ENCODE results near the gene CYB561D1.

CYB561D1 gene

DNA sequence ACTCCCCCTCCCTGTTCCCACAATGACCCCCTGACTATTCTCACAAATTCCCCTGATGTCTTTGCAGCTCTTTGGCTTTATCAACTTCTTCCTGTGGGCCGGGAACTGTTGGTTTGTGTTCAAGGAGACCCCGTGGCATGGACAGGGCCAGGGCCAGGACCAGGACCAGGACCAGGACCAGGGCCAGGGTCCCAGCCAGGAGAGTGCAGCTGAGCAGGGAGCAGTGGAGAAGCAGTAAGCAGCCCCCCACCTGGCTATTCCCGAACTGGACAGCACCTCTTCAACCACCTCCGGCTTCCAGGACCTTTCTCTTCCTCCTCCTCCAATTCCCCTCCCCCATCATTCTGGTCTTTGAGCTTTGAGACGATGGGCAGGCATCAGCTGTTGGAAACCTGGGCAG is 14.6 kb upstream of the CYB561D1 start:
- ChIA-PET CTCF (interaction anchor here (1.2 to 1.8 kb wide), 5 partner anchors 11 to 53 kb away, joined by 3 to 8 read pairs (median 5); partner anchors contain the start of gene AMIGO1), POLR2A (no interaction called here)
- Histone ChIP-seq H3K27ac (ENCODE audit: insufficient read depth in 1 of 2, low read depth in 1 of 2, low read length in 2 of 2, poor library complexity in 1 of 2, severe bottlenecking in 2 of 2) (no peak overlapping the region), H3K9me3 (ENCODE audit: control extremely low read depth in 1 of 5, control insufficient read depth in 4 of 5, insufficient read depth in 2 of 5, low read depth in 1 of 5, low read length in 4 of 5) (no peaks in the 10 kb centered on the region), H3K27me3 (replicated peaks in 2 of 5; ENCODE audit: control insufficient read depth in 4 of 5, insufficient read depth in 5 of 5, low read length in 4 of 5) (peaks cover 3 to 36% (median 26%) of the 10 kb centered on the region in 5 experiments), H3K4me3 (ENCODE audit: control insufficient read depth in 1 of 7, extremely low read depth in 1 of 7, insufficient read depth in 4 of 7, low read depth in 2 of 7, low read length in 6 of 7) (no peak overlapping the region), H3K4me1 (ENCODE audit: control extremely low read depth in 1 of 4, control insufficient read depth in 4 of 4, insufficient read depth in 4 of 4, low read length in 3 of 4) (peaks cover 0 to 18% (median 16%) of the 10 kb centered on the region in 4 experiments), H3K36me3 (ENCODE audit: control insufficient read depth in 4 of 4, insufficient read depth in 4 of 4, low read length in 3 of 4) (no peaks in the 10 kb centered on the region)
- WGBS (ENCODE audit: insufficient coverage), result 72% methylated on average over 3 of the region's 5 CpGs
- no peak for DNase-seq

DNA sequence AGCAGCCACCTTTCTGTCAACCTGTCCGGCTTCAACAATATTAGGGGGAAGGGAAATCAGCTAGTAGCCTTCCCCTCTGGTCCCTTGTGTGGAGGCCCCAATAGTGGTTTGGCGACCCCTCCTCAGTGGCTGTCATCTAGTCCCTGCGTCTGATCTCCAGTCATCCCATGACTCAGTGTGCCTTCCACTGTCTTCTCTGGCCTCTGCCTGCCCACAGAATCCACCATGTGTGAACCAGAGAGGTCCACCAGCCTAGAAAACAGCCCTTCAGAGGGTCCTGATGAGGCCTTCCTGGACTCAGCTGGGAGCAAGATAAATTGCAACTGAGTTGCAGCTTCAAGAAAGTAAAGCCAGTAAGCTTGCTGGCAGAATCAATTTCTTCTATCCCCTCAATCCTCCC is 14.0 kb upstream of the CYB561D1 start:
- Histone ChIP-seq H3K27me3 (replicated peaks in 2 of 5; ENCODE audit: control insufficient read depth in 4 of 5, insufficient read depth in 5 of 5, low read length in 4 of 5) (peaks cover 3 to 36% (median 23%) of the 10 kb centered on the region in 5 experiments), H3K4me1 (ENCODE audit: control extremely low read depth in 1 of 4, control insufficient read depth in 4 of 4, insufficient read depth in 4 of 4, low read length in 3 of 4) (peaks cover 0 to 24% (median 21%) of the 10 kb centered on the region in 4 experiments), H3K36me3 (ENCODE audit: control insufficient read depth in 4 of 4, insufficient read depth in 4 of 4, low read length in 3 of 4) (no peaks in the 10 kb centered on the region), H3K4me3 (ENCODE audit: control insufficient read depth in 1 of 7, extremely low read depth in 1 of 7, insufficient read depth in 4 of 7, low read depth in 2 of 7, low read length in 6 of 7) (no peak overlapping the region), H3K27ac (ENCODE audit: insufficient read depth in 1 of 2, low read depth in 1 of 2, low read length in 2 of 2, poor library complexity in 1 of 2, severe bottlenecking in 2 of 2) (no peak overlapping the region), H3K9me3 (ENCODE audit: control extremely low read depth in 1 of 5, control insufficient read depth in 4 of 5, insufficient read depth in 2 of 5, low read depth in 1 of 5, low read length in 4 of 5) (no peaks in the 10 kb centered on the region)
- WGBS (ENCODE audit: insufficient coverage), result 96% methylated on average over 3 of the region's 3 CpGs
- POLR2A ChIA-PET, result no interaction called here
- no peak for DNase-seq
- CTCF ChIA-PET, result interaction anchor here (1.2 to 1.7 kb wide), 4 partner anchors 11 to 52 kb away, joined by 3 to 8 read pairs (median 5); no protein-coding TSS in a partner anchor

DNA sequence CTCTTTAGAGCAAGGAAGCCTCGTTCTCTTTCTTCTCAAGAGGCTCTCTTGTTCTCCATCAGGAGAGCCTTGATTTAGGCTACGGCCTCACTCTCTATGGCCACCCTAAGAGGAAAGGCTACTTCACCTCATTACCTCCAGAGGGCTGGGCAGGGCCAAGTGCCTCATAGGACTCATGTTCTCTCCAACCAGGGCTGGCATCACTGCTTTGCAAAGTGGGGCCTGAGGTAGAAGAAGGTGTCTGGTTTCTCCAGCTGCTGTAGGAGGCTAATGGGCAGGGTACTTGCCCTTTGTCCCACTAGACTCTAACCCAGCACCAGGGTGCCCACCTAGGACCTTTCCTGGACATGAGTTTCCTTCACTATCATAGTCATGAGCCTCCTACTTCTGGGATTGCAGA is 12.2 kb upstream of the CYB561D1 start:
- Histone ChIP-seq H3K27ac (ENCODE audit: insufficient read depth in 1 of 2, low read depth in 1 of 2, low read length in 2 of 2, poor library complexity in 1 of 2, severe bottlenecking in 2 of 2) (no peak overlapping the region), H3K27me3 (replicated peaks in 2 of 5; ENCODE audit: control insufficient read depth in 4 of 5, insufficient read depth in 5 of 5, low read length in 4 of 5) (peaks cover 0 to 32% (median 20%) of the 10 kb centered on the region in 5 experiments), H3K4me1 (ENCODE audit: control extremely low read depth in 1 of 4, control insufficient read depth in 4 of 4, insufficient read depth in 4 of 4, low read length in 3 of 4) (peaks cover 0 to 25% (median 23%) of the 10 kb centered on the region in 4 experiments), H3K9me3 (ENCODE audit: control extremely low read depth in 1 of 5, control insufficient read depth in 4 of 5, insufficient read depth in 2 of 5, low read depth in 1 of 5, low read length in 4 of 5) (no peaks in the 10 kb centered on the region), H3K36me3 (ENCODE audit: control insufficient read depth in 4 of 4, insufficient read depth in 4 of 4, low read length in 3 of 4) (no peaks in the 10 kb centered on the region), H3K4me3 (ENCODE audit: control insufficient read depth in 1 of 7, extremely low read depth in 1 of 7, insufficient read depth in 4 of 7, low read depth in 2 of 7, low read length in 6 of 7) (no peak overlapping the region)
- ChIA-PET POLR2A (no interaction called here), CTCF (interaction anchor here (1.1 to 39.1 kb wide), 4 partner anchors 9 to 53 kb away, joined by 3 to 1203 read pairs (median 4); partner anchors contain the start of gene GPR61)
- WGBS (ENCODE audit: insufficient coverage), result 91% methylated on average over 2 of the region's 2 CpGs
- DNase-seq, result no peak

DNA sequence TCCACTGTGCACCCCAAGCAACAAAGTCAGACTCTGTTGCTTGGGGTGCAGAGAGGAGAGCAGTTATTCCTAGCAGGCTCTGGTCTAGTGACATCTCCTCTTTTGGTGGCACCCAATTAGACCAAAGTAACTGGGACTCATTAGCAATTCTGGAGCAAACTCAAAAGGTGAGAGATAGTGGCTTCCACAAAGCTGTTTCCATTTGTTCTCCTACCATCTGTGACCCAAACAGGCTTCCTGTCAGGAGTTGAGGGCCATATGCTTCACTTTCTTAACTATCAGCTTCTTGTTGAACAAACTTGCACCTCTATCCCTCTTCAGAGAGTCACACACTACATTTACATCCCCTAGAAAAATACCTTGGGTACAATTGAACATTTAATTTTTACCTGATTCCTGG is 11.7 kb upstream of the CYB561D1 start:
- peaks cover 0 to 3% (median 0%) of the 10 kb centered on the region in 4 experiments for H3K36me3 ChIP-seq (ENCODE audit: control insufficient read depth in 4 of 4, insufficient read depth in 4 of 4, low read length in 3 of 4)
- no peak for DNase-seq
- no peak overlapping the region for H3K27ac ChIP-seq (ENCODE audit: insufficient read depth in 1 of 2, low read depth in 1 of 2, low read length in 2 of 2, poor library complexity in 1 of 2, severe bottlenecking in 2 of 2)
- H3K4me1 ChIP-seq (ENCODE audit: control extremely low read depth in 1 of 4, control insufficient read depth in 4 of 4, insufficient read depth in 4 of 4, low read length in 3 of 4), result peaks cover 0 to 25% (median 23%) of the 10 kb centered on the region in 4 experiments
- ChIA-PET POLR2A (no interaction called here), CTCF (interaction anchor here (1.1 to 39.1 kb wide), 6 partner anchors 9 to 281 kb away, joined by 3 to 1203 read pairs (median 3); partner anchors contain the start of gene GPR61)
- H3K4me3 ChIP-seq (ENCODE audit: control insufficient read depth in 1 of 7, extremely low read depth in 1 of 7, insufficient read depth in 4 of 7, low read depth in 2 of 7, low read length in 6 of 7), result no peak overlapping the region
- no peaks in the 10 kb centered on the region for H3K9me3 ChIP-seq (ENCODE audit: control extremely low read depth in 1 of 5, control insufficient read depth in 4 of 5, insufficient read depth in 2 of 5, low read depth in 1 of 5, low read length in 4 of 5)
- H3K27me3 ChIP-seq (replicated peaks in 2 of 5; ENCODE audit: control insufficient read depth in 4 of 5, insufficient read depth in 5 of 5, low read length in 4 of 5), result peaks cover 0 to 32% (median 18%) of the 10 kb centered on the region in 5 experiments

DNA sequence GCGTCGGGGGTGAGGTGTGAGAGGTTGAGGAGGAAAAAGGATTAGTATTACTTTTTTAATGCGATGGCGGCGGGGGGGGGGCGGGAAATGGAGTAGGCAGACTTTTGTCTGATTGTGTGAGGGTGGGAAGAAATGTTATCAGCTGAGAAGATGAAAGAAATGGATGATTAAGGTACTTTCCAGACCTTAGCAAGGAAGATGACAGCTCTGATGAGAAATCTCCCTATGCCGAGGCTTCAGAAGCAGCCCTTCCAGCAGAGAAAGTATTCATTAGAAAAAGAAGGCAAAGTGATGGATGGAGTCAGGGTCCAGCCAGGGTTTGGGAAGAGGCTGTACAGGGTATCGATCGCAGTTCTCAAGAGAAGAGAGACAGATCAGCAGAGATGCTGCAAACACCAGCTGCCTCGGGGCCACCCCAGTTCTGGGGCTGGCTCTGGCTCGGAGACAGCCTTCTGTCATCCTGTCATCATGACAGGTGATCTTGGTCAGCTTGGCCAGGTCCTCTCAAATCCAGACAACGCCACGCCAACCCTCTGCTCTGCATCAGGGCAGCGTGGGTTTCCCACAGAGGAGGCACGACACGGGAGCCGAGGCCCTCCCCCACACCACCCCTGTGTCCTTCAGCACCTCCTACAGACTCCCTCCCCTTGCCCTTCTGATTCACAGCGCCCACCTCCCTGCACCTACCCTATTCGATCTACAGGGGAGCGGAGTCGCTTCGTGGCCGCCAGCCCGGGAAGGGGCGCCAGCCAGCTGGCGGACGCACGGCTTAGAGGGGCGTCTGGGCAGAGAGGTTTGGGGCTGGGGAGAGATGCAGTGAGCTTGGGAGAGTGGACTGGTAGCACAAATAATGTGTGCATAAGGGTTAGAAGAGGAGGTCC is 10.9 kb upstream of the CYB561D1 start:
- POLR2A ChIA-PET, result interaction anchor here (0.5 to 1.4 kb wide), 3 partner anchors 18 to 58 kb away, joined by 3 read pairs; no protein-coding TSS in a partner anchor
- peaks cover 0 to 30% (median 14%) of the 10 kb centered on the region in 5 experiments for H3K27me3 ChIP-seq (replicated peaks in 2 of 5; ENCODE audit: control insufficient read depth in 4 of 5, insufficient read depth in 5 of 5, low read length in 4 of 5)
- peak overlapping the region; percentile 42 to 84 (median 67) for H3K4me3 ChIP-seq (ENCODE audit: control insufficient read depth in 1 of 7, extremely low read depth in 1 of 7, insufficient read depth in 4 of 7, low read depth in 2 of 7, low read length in 6 of 7)
- peaks cover 0 to 10% (median 4%) of the 10 kb centered on the region in 4 experiments for H3K36me3 ChIP-seq (ENCODE audit: control insufficient read depth in 4 of 4, insufficient read depth in 4 of 4, low read length in 3 of 4)
- 9% methylated on average over 18 of the region's 29 CpGs for WGBS (ENCODE audit: insufficient coverage)
- H3K4me1 ChIP-seq (ENCODE audit: control extremely low read depth in 1 of 4, control insufficient read depth in 4 of 4, insufficient read depth in 4 of 4, low read length in 3 of 4), result peaks cover 0 to 22% (median 18%) of the 10 kb centered on the region in 4 experiments
- peak; percentile 67 to 80 (median 73) for DNase-seq
- CTCF ChIA-PET, result interaction anchor here (0.7 to 39.1 kb wide), 8 partner anchors 8 to 282 kb away, joined by 3 to 1203 read pairs (median 4); partner anchors contain the start of genes AMIGO1, CYB561D1 and GPR61
- H3K9me3 ChIP-seq (ENCODE audit: control extremely low read depth in 1 of 5, control insufficient read depth in 4 of 5, insufficient read depth in 2 of 5, low read depth in 1 of 5, low read length in 4 of 5), result no peaks in the 10 kb centered on the region
- no peak overlapping the region for H3K27ac ChIP-seq (ENCODE audit: insufficient read depth in 1 of 2, low read depth in 1 of 2, low read length in 2 of 2, poor library complexity in 1 of 2, severe bottlenecking in 2 of 2)

DNA sequence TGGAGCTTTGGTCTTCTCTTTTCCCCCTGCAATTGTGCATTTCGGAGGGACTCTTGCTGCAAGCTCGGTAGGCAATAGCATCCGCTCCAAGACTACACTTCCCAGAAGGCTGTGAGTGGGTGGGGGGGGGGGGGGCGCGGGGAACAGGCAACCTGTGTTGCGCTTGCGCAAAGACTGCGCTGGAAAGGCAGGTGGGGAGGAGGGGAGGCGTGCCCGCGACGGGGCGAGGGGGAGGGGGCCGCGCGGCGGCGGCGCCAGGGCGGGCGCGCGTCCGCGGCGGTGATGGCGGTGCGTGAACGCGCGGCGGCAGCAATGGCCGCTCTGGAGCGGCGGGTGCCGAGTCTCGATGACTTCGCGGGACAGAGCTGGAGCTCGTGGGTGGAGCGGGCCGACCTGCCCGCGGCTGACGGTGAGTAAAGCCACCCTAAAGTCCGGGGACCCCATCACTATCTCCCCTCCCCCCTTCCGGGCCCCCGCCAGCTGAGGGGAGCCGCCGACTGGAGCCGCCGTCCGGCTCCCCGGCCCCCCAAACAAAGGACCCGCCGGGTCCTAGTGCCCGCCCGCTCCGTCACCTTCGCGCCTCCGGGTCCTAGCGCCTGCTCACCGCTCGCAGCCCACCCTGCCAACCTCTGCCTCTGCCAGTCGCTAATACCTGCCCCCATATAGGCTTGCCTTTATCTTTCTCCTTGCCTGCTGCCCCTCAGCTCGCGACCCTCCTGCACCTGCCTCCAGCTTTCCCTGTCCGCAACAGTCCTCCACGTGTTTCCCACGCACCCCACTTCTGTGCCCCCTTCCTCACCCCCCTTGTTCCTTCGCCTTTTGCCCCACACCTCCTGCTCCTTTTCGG is 10.0 kb upstream of the CYB561D1 start, which contains the start of gene ATXN7L2:
ATXN7L2 (plus strand) TSS at position 234 of the 847 bp plus-strand sequence; CDS start at position 283, 49 bp downstream.
- CTCF ChIA-PET, result interaction anchor here (0.7 to 39.1 kb wide), 6 partner anchors 9 to 283 kb away, joined by 3 to 1203 read pairs (median 6); partner anchors contain the start of genes AMIGO1, CYB561D1 and GPR61
- no peaks in the 10 kb centered on the region for H3K9me3 ChIP-seq (ENCODE audit: control extremely low read depth in 1 of 5, control insufficient read depth in 4 of 5, insufficient read depth in 2 of 5, low read depth in 1 of 5, low read length in 4 of 5)
- peaks cover 0 to 18% (median 5%) of the 10 kb centered on the region in 4 experiments for H3K36me3 ChIP-seq (ENCODE audit: control insufficient read depth in 4 of 4, insufficient read depth in 4 of 4, low read length in 3 of 4)
- POLR2A ChIA-PET, result interaction anchor here (1.0 to 1.4 kb wide), 2 partner anchors 57 to 58 kb away, joined by 3 read pairs; no protein-coding TSS in a partner anchor
- peak within 1 kb of the TSS; percentile 87 to 94 for H3K27ac ChIP-seq (ENCODE audit: insufficient read depth in 1 of 2, low read depth in 1 of 2, low read length in 2 of 2, poor library complexity in 1 of 2, severe bottlenecking in 2 of 2)
- peaks cover 0 to 20% (median 16%) of the 10 kb centered on the region in 4 experiments for H3K4me1 ChIP-seq (ENCODE audit: control extremely low read depth in 1 of 4, control insufficient read depth in 4 of 4, insufficient read depth in 4 of 4, low read length in 3 of 4)
- H3K27me3 ChIP-seq (replicated peaks in 2 of 5; ENCODE audit: control insufficient read depth in 4 of 5, insufficient read depth in 5 of 5, low read length in 4 of 5), result peaks cover 0 to 30% (median 14%) of the 10 kb centered on the region in 5 experiments
- DNase-seq, result peak; percentile 88 to 94 (median 94)
- peak within 1 kb of the TSS; percentile 54 to 90 (median 77) for H3K4me3 ChIP-seq (ENCODE audit: control insufficient read depth in 1 of 7, extremely low read depth in 1 of 7, insufficient read depth in 4 of 7, low read depth in 2 of 7, low read length in 6 of 7)
- WGBS (ENCODE audit: insufficient coverage), result 0% methylated on average over 53 of the region's 73 CpGs
